K562 (cell line): ENCODE measurements around the gene ACTRT3. TPM values are rescaled to one million over a fixed set of nuclear protein-coding genes. Genes with fewer than 3 reads are reported as not detected.

ENCODE experiments used
- ATAC-seq: fragments of 200-7000 bp; cut with Tn5 transposase; 3 replicates; pipeline ENCODE4 v1.9.1; 2020; ENCODE audit warnings: moderate library complexity
- BruUV-seq: library from RNA; stranded (reverse); fragments of 400-500 nt; replicated peaks from 2 replicates; lab custom pipeline; 2021; lab: Mats Ljungman, UMichigan
- CTCF ChIA-PET: fragments of 300-600 bp; formaldehyde crosslinking; extraction: SDS; loops from one replicate; lab custom pipeline; 2021; ENCODE audit warnings: low intra/inter-chr PET ratio; lab: Yijun Ruan, JAX
- POLR2A ChIA-PET: fragments of 300-600, 350-650 bp; sonication (Branson Sonifier 250); formaldehyde crosslinking; extraction: SDS; loops from one replicate; lab custom pipeline; 2021; ENCODE audit warnings: antibody characterized with exemption, inconsistent platforms; lab: Yijun Ruan, JAX
- DNase-seq, 4 experiments: peaks; one replicate each; pipeline versions ENCODE4 v3.0.0 to v3.0.0-alpha.2; 2011 to 2018; ENCODE audit warnings: low spot score in 3 of 4, mixed read lengths in 3 of 4; ENCODE audit errors: extremely low read depth in 1 of 4
- FAIRE-seq: peaks from 2 replicates; lab custom pipeline; 2011; peaks lifted over from hg19 to GRCh38; lab: Jason Lieb, UNC
- H2AFZ ChIP-seq: 2 replicates; pipeline ENCODE4 v1.6.0; 2011; ENCODE audit warnings: low read depth, low read length, control low read depth, inconsistent platforms
- H3K27ac ChIP-seq: fragments of 200-600 bp; 3 replicates; pipeline ENCODE4 v1.8.0; 2011; ENCODE audit warnings: low read depth, mild to moderate bottlenecking, control low read depth, inconsistent platforms, low read length, moderate library complexity, mixed read lengths; ENCODE audit errors: extremely low read depth
- H3K27me3 ChIP-seq, 2 experiments: fragments of 300-600 bp in 1 of 2; 2 replicates in 1 of 2; 3 replicates in 1 of 2; pipeline versions ENCODE4 v1.6.0 to v1.8.0; 2011; ENCODE audit warnings: inconsistent platforms in 2 of 2, low read length in 2 of 2, mild to moderate bottlenecking in 1 of 2, mixed read lengths in 1 of 2, moderate library complexity in 1 of 2; ENCODE audit not compliant: control insufficient read depth in 2 of 2, insufficient read depth in 2 of 2
- H3K36me3 ChIP-seq: fragments of 300-600 bp; 3 replicates; pipeline ENCODE4 v1.8.0; 2011; ENCODE audit warnings: mild to moderate bottlenecking, low read length, inconsistent platforms; ENCODE audit not compliant: control insufficient read depth, insufficient read depth
- H3K4me1 ChIP-seq, 2 experiments: fragments of 200-600 bp in 1 of 2; replicated peaks in 1 of 2; 2 replicates in 1 of 2; 3 replicates in 1 of 2; pipeline versions ENCODE4 v1.5.1 to v1.8.0; 2011; ENCODE audit warnings: inconsistent platforms in 2 of 2, low read length in 2 of 2, mild to moderate bottlenecking in 1 of 2, mixed read lengths in 1 of 2, moderate library complexity in 1 of 2; ENCODE audit not compliant: control insufficient read depth in 2 of 2, insufficient read depth in 2 of 2
- H3K4me2 ChIP-seq: 2 replicates; pipeline ENCODE4 v1.6.1; 2011; ENCODE audit warnings: low read length, control low read depth, inconsistent platforms, mixed read lengths; ENCODE audit not compliant: insufficient read depth
- H3K4me3 ChIP-seq: fragments of 200-600 bp; sonication (generic), shearing (Covaris generic); 2 replicates; pipeline ENCODE4 v1.5.1; 2016; ENCODE audit warnings: control low read depth, inconsistent platforms
- H3K79me2 ChIP-seq: fragments of 200-600 bp; 3 replicates; pipeline ENCODE4 v1.8.0; 2011; ENCODE audit warnings: low read length, inconsistent platforms; ENCODE audit not compliant: control insufficient read depth, insufficient read depth
- H3K9ac ChIP-seq, 2 experiments: 2 replicates each; pipeline versions ENCODE4 v1.6.0 to v1.6.1; 2011; ENCODE audit warnings: low read depth in 2 of 2, low read length in 2 of 2, control low read depth in 1 of 2, inconsistent platforms in 1 of 2, mild to moderate bottlenecking in 1 of 2, mixed read lengths in 1 of 2; ENCODE audit not compliant: insufficient read depth in 1 of 2
- H3K9me1 ChIP-seq: one replicate; pipeline ENCODE4 v1.6.0; 2011; ENCODE audit warnings: inconsistent platforms, mild to moderate bottlenecking, low read length, moderate library complexity; ENCODE audit not compliant: control insufficient read depth, insufficient read depth
- H3K9me3 ChIP-seq: replicated peaks from 2 replicates; pipeline ENCODE4 v1.5.1; 2011; ENCODE audit warnings: low read depth, low read length, inconsistent platforms; ENCODE audit not compliant: control insufficient read depth, insufficient read depth
- H4K20me1 ChIP-seq: replicated peaks from 2 replicates; pipeline ENCODE4 v1.6.1; 2011; ENCODE audit warnings: low read length, inconsistent platforms, mixed read lengths; ENCODE audit not compliant: control insufficient read depth, insufficient read depth
- E2F6 ChIP-seq, 2 experiments: IDR thresholded peaks; 2 replicates each; pipeline ENCODE4 v1.6.1; 2011; ENCODE audit warnings: borderline replicate concordance in 1 of 2, control low read depth in 1 of 2, low read depth in 1 of 2, low read length in 1 of 2, mild to moderate bottlenecking in 1 of 2, mixed read lengths in 1 of 2, moderate library complexity in 1 of 2; ENCODE audit not compliant: insufficient read depth in 1 of 2, insufficient read length in 1 of 2, poor library complexity in 1 of 2, severe bottlenecking in 1 of 2; ENCODE audit errors: extremely low read depth in 1 of 2
- USF1 ChIP-seq: sonication (generic); formaldehyde crosslinking; IDR thresholded peaks from 2 replicates; pipeline ENCODE4 v1.9.0; 2022; ENCODE audit warnings: mild to moderate bottlenecking, missing genetic modification reagents
- USF2 ChIP-seq: sonication (generic); formaldehyde crosslinking; IDR thresholded peaks from 2 replicates; pipeline ENCODE4 v1.5.0; 2020; ENCODE audit warnings: missing genetic modification reagents
- ZBTB17 ChIP-seq: fragments of 450-650 bp; formaldehyde crosslinking; IDR thresholded peaks from 2 replicates; pipeline ENCODE4 v1.4.0; 2020; ENCODE audit warnings: mild to moderate bottlenecking
- ZNF699 ChIP-seq: fragments of 250-450 bp; sonication (Bioruptor Pico); IDR thresholded peaks from 2 replicates; pipeline ENCODE4 v1.8.0; 2021; ENCODE audit warnings: mild to moderate bottlenecking, moderate library complexity; ENCODE audit not compliant: insufficient replicate concordance
- WGBS: fragments of 100-300 bp; shearing (Covaris generic); methylation state at CpG from one replicate; pipeline ENCODE4 v1.1.6; 2016; ENCODE audit warnings: low coverage, mixed read lengths; ENCODE audit not compliant: insufficient coverage; ENCODE audit errors: missing lambda C conversion rate; 5-methylcytosine and 5-hydroxymethylcytosine counted together
- in situ Hi-C: fragments of 300-500 bp; cut with MboI; formaldehyde crosslinking; loops from 4 replicates; pipeline ENCODE4 v1.15.0; 2018; ENCODE audit warnings: inconsistent platforms, mixed read lengths
- intact Hi-C: fragments of 100-400 bp; cut with micrococcal nuclease; formaldehyde crosslinking; loops from 2 replicates; pipeline ENCODE4 v1.14.2; 2022
- polyA plus RNA-seq, 8 experiments: library from polyadenylated mRNA; depleted of rRNA in 4 of 8; stranded (reverse) in 5 of 8; unstranded in 3 of 8; fragments of >200 nt; fragmentation: Nextera tagmentation in 2 of 8; fragmentation: Illumina TruSeq in 1 of 8; extraction: Ambion mirVana in 2 of 8; extraction: Trizol in 1 of 8; gene quantifications; 2 replicates each; pipeline versions ENCODE4 v1.2.1 to v1.2.3, GENCODE V29; 2011 to 2014; ENCODE audit warnings: inconsistent platforms in 1 of 8, missing spikeins in 1 of 8
- total RNA-seq, 7 experiments: library from RNA; depleted of rRNA in 6 of 7; stranded (reverse); fragments of >200 nt in 6 of 7; fragmentation: Illumina TruSeq in 2 of 7; extraction: Trizol in 2 of 7; gene quantifications; 2 replicates each; pipeline versions ENCODE4 v1.2.1 to v1.2.3, GENCODE V29; 2011 to 2021; ENCODE audit warnings: low replicate concordance in 1 of 7
- TF ChIP-seq, protein P1 (sequence below), 3 experiments: IDR thresholded peaks in 2 of 3; conservative IDR thresholded peaks in 1 of 3; 2 replicates each; pipeline ENCODE4 v1.5.1; 2011 to 2012; ENCODE audit warnings: low read length in 3 of 3, mild to moderate bottlenecking in 3 of 3, control low read depth in 2 of 3, improper control_type of control experiment in 1 of 3, inconsistent platforms in 1 of 3, low read depth in 1 of 3, mixed read lengths in 1 of 3, moderate library complexity in 1 of 3; ENCODE audit not compliant: insufficient read depth in 2 of 3
- TF ChIP-seq, protein P2 (sequence below), 2 experiments: IDR thresholded peaks in 1 of 2; conservative IDR thresholded peaks in 1 of 2; 2 replicates each; pipeline ENCODE4 v1.6.1; 2016; ENCODE audit warnings: low read depth in 2 of 2, mild to moderate bottlenecking in 1 of 2, missing compliant biosample characterization in 1 of 2, missing genetic modification characterization in 1 of 2, moderate library complexity in 1 of 2
- TF ChIP-seq, protein P3 (sequence below): sonication (generic); formaldehyde crosslinking; IDR thresholded peaks from 2 replicates; pipeline ENCODE4 v1.8.1; 2023; ENCODE audit warnings: mild to moderate bottlenecking, missing genetic modification reagents

ACTRT3 gene
- total and polyA plus RNA-seq, 9 of the 15 experiments (the other 6 are each of a cell fraction or from before 2014, with no cell fraction given), result 0.06 to 0.11 (median 0.07) TPM; not detected in 5

- H3K4me3 ChIP-seq, result no peak overlapping the region
- no peak for TF ChIP-seq ZNF699
- TF ChIP-seq, protein P1, sequence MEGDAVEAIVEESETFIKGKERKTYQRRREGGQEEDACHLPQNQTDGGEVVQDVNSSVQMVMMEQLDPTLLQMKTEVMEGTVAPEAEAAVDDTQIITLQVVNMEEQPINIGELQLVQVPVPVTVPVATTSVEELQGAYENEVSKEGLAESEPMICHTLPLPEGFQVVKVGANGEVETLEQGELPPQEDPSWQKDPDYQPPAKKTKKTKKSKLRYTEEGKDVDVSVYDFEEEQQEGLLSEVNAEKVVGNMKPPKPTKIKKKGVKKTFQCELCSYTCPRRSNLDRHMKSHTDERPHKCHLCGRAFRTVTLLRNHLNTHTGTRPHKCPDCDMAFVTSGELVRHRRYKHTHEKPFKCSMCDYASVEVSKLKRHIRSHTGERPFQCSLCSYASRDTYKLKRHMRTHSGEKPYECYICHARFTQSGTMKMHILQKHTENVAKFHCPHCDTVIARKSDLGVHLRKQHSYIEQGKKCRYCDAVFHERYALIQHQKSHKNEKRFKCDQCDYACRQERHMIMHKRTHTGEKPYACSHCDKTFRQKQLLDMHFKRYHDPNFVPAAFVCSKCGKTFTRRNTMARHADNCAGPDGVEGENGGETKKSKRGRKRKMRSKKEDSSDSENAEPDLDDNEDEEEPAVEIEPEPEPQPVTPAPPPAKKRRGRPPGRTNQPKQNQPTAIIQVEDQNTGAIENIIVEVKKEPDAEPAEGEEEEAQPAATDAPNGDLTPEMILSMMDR (IDR thresholded peaks at IDR 0.05 in 2 of 3, conservative IDR thresholded peaks at IDR 0.05 in 1 of 3; ENCODE audit: insufficient read depth in 2 of 3, low read depth in 1 of 3, low read length in 3 of 3), result 0 out of 6 replicates have a peak, but pooled peaks of 1 of the 3 experiments have one; percentile 16
- no peak for TF ChIP-seq ZBTB17
- 0 out of 2 replicates have a peak, but pooled peaks have one; percentile 14 for TF ChIP-seq USF2 (CRISPR knock-in tag)
- TF ChIP-seq USF1, result peak; percentile 41; the same call in 1 of the 2 replicates
- peak in 1 of 2 experiments; percentile 51 for TF ChIP-seq E2F6 (IDR thresholded peaks at IDR 0.05; ENCODE audit: borderline replicate concordance in 1 of 2, extremely low read depth in 1 of 2, insufficient read depth in 1 of 2, insufficient read length in 1 of 2, low read depth in 1 of 2, low read length in 1 of 2, poor library complexity in 1 of 2, severe bottlenecking in 1 of 2)
- TF ChIP-seq, protein P2, sequence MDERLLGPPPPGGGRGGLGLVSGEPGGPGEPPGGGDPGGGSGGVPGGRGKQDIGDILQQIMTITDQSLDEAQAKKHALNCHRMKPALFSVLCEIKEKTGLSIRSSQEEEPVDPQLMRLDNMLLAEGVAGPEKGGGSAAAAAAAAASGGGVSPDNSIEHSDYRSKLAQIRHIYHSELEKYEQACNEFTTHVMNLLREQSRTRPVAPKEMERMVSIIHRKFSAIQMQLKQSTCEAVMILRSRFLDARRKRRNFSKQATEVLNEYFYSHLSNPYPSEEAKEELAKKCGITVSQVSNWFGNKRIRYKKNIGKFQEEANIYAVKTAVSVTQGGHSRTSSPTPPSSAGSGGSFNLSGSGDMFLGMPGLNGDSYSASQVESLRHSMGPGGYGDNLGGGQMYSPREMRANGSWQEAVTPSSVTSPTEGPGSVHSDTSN (CRISPR knock-in tag; IDR thresholded peaks at IDR 0.05; ENCODE audit: low read depth), result no peak
- TF ChIP-seq, protein P2 (tag; conservative IDR thresholded peaks at IDR 0.05; ENCODE audit: low read depth), result no peak
- TF ChIP-seq, protein P3, sequence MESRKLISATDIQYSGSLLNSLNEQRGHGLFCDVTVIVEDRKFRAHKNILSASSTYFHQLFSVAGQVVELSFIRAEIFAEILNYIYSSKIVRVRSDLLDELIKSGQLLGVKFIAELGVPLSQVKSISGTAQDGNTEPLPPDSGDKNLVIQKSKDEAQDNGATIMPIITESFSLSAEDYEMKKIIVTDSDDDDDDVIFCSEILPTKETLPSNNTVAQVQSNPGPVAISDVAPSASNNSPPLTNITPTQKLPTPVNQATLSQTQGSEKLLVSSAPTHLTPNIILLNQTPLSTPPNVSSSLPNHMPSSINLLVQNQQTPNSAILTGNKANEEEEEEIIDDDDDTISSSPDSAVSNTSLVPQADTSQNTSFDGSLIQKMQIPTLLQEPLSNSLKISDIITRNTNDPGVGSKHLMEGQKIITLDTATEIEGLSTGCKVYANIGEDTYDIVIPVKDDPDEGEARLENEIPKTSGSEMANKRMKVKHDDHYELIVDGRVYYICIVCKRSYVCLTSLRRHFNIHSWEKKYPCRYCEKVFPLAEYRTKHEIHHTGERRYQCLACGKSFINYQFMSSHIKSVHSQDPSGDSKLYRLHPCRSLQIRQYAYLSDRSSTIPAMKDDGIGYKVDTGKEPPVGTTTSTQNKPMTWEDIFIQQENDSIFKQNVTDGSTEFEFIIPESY, result no peak
These were observed 44.6 kb upstream of the ACTRT3 start for GRCh38 chr3:169813757-169814517.

More at GRCh38 chr3:169813757-169814517, 44.6 kb upstream of the ACTRT3 start:
- Histone ChIP-seq H3K4me2 (no peak overlapping the region), H3K27me3 (peaks cover 0 to 4% of the 10 kb centered on the region in 2 experiments; a peak in 1 of 5 replicates), H3K36me3 (no peaks in the 10 kb centered on the region), H3K27ac (no peak overlapping the region), H2AFZ (peak overlapping the region; percentile 5; the same call in 1 of the 2 replicates), H4K20me1 (no peaks in the 10 kb centered on the region), H3K79me2 (no peaks in the 10 kb centered on the region), H3K9me1 (no peaks in the 10 kb centered on the region), H3K9ac (no peak overlapping the region), H3K9me3 (peaks cover 3% of the 10 kb centered on the region), H3K4me1 (no peaks in the 10 kb centered on the region; a peak in 1 of 5 replicates)
- no TSS peak for BruUV-seq
- DNase-seq (no peak), FAIRE-seq (no peak), ATAC-seq (peak; percentile 60; the same call in 2 of the 3 replicates)
- ChIA-PET CTCF (no interaction called here), POLR2A (no interaction called here)
- in situ Hi-C loops (no loop called here), intact Hi-C loops (no loop called here)
- WGBS, result 61% methylated on average over 26 of the region's 27 CpGs
